K562 (cell line): ENCODE measurements around the gene HCFC1R1. TPM values are rescaled to one million over a fixed set of nuclear protein-coding genes. Genes with fewer than 3 reads are reported as not detected.

Source experiments
- ATF6 ChIP-seq: sonication (generic); formaldehyde crosslinking; IDR thresholded peaks from 2 replicates; pipeline ENCODE4 v1.4.0; 2020; ENCODE audit warnings: mild to moderate bottlenecking, missing genetic modification reagents
- ETV6 ChIP-seq, 3 experiments: fragments of 150-350 bp in 1 of 3; sonication (generic) in 1 of 3; formaldehyde crosslinking in 1 of 3; IDR thresholded peaks; 2 replicates each; pipeline versions ENCODE4 v1.6.1 to v1.8.0; 2014 to 2022; ENCODE audit warnings: borderline replicate concordance in 2 of 3, low read depth in 2 of 3, antibody characterized with exemption in 1 of 3, low read length in 1 of 3, mild to moderate bottlenecking in 1 of 3, missing genetic modification reagents in 1 of 3
- ID3 ChIP-seq, 2 experiments: fragments of 250-450 bp in 1 of 2; fragments of 450-650 bp in 1 of 2; sonication (Bioruptor Pico) in 1 of 2; IDR thresholded peaks; 2 replicates each; pipeline versions ENCODE4 v1.6.1 to v1.8.0; 2016 to 2021; ENCODE audit warnings: mild to moderate bottlenecking in 2 of 2, moderate library complexity in 2 of 2, missing compliant biosample characterization in 1 of 2, missing genetic modification characterization in 1 of 2
- LARP7 ChIP-seq: fragments of 450-650 bp; IDR thresholded peaks from 2 replicates; pipeline ENCODE4 v1.6.1; 2016
- SMARCB1 ChIP-seq: IDR thresholded peaks from 2 replicates; pipeline ENCODE4 v1.6.1; 2011; ENCODE audit warnings: improper control_type of control experiment, low read depth; ENCODE audit not compliant: insufficient read length
- SNRNP70 ChIP-seq: fragments of 200-400 bp; formaldehyde crosslinking; optimal IDR thresholded peaks from 2 replicates; pipeline ENCODE3; 2017; ENCODE audit warnings: low read depth, low read length
- SP1 ChIP-seq: sonication (generic); formaldehyde crosslinking; IDR thresholded peaks from 2 replicates; pipeline ENCODE4 v1.8.1; 2022; ENCODE audit warnings: mild to moderate bottlenecking, missing genetic modification reagents
- STAT5B ChIP-seq: fragments of 250-450 bp; sonication (Bioruptor Pico); IDR thresholded peaks from 2 replicates; pipeline ENCODE4 v1.8.0; 2021; ENCODE audit warnings: mild to moderate bottlenecking, inconsistent platforms
- THRB ChIP-seq: fragments of 450-650 bp; formaldehyde crosslinking; conservative IDR thresholded peaks from 2 replicates; pipeline ENCODE4 v1.4.0; 2022; ENCODE audit warnings: mild to moderate bottlenecking, missing genetic modification characterization
- XRCC3 ChIP-seq: fragments of 450-650 bp; IDR thresholded peaks from 2 replicates; pipeline ENCODE4 v1.6.1; 2017; ENCODE audit warnings: mild to moderate bottlenecking, moderate library complexity
- ZBTB1 ChIP-seq: sonication (generic); formaldehyde crosslinking; IDR thresholded peaks from 2 replicates; pipeline ENCODE4 v1.8.1; 2023; ENCODE audit warnings: missing genetic modification reagents, low read depth, mild to moderate bottlenecking, borderline replicate concordance
- ZBTB49 ChIP-seq: sonication (generic); formaldehyde crosslinking; IDR thresholded peaks from 2 replicates; pipeline ENCODE4 v1.8.0; 2022; ENCODE audit warnings: missing genetic modification reagents, mild to moderate bottlenecking, borderline replicate concordance
- ZFP30 ChIP-seq: fragments of 250-450 bp; sonication (Bioruptor Pico); IDR thresholded peaks from 2 replicates; pipeline ENCODE4 v1.8.0; 2022; ENCODE audit warnings: moderate library complexity, mild to moderate bottlenecking, inconsistent platforms, borderline replicate concordance
- ZNF780A ChIP-seq: fragments of 250-450 bp; sonication (Bioruptor Pico); IDR thresholded peaks from 2 replicates; pipeline ENCODE4 v1.5.0; 2021; ENCODE audit warnings: mild to moderate bottlenecking
- polyA plus RNA-seq, 8 experiments: library from polyadenylated mRNA; depleted of rRNA in 4 of 8; stranded (reverse) in 5 of 8; unstranded in 3 of 8; fragments of >200 nt; fragmentation: Nextera tagmentation in 2 of 8; fragmentation: Illumina TruSeq in 1 of 8; extraction: Ambion mirVana in 2 of 8; extraction: Trizol in 1 of 8; gene quantifications; 2 replicates each; pipeline versions ENCODE4 v1.2.1 to v1.2.3, GENCODE V29; 2011 to 2014; ENCODE audit warnings: inconsistent platforms in 1 of 8, missing spikeins in 1 of 8
- total RNA-seq, 7 experiments: library from RNA; depleted of rRNA in 6 of 7; stranded (reverse); fragments of >200 nt in 6 of 7; fragmentation: Illumina TruSeq in 2 of 7; extraction: Trizol in 2 of 7; gene quantifications; 2 replicates each; pipeline versions ENCODE4 v1.2.1 to v1.2.3, GENCODE V29; 2011 to 2021; ENCODE audit warnings: low replicate concordance in 1 of 7
- TF ChIP-seq, protein P1 (sequence below): sonication (generic); formaldehyde crosslinking; IDR thresholded peaks from 2 replicates; pipeline ENCODE4 v1.8.0; 2022; ENCODE audit warnings: missing genetic modification reagents, mild to moderate bottlenecking, moderate library complexity, borderline replicate concordance
- TF ChIP-seq, protein P2 (sequence below), 2 experiments: IDR thresholded peaks; 2 replicates each; pipeline ENCODE4 v1.6.1; 2011; ENCODE audit warnings: borderline replicate concordance in 1 of 2, control low read depth in 1 of 2, low read depth in 1 of 2, low read length in 1 of 2, mild to moderate bottlenecking in 1 of 2, mixed read lengths in 1 of 2, moderate library complexity in 1 of 2; ENCODE audit not compliant: insufficient read depth in 1 of 2, insufficient read length in 1 of 2, poor library complexity in 1 of 2, severe bottlenecking in 1 of 2; ENCODE audit errors: extremely low read depth in 1 of 2

Gene HCFC1R1
- total and polyA plus RNA-seq, 9 of the 15 experiments (the other 6 are each of a cell fraction or from before 2014, with no cell fraction given) = 2.2 to 29.0 (median 11.2) TPM

- TF ChIP-seq, protein P1, sequence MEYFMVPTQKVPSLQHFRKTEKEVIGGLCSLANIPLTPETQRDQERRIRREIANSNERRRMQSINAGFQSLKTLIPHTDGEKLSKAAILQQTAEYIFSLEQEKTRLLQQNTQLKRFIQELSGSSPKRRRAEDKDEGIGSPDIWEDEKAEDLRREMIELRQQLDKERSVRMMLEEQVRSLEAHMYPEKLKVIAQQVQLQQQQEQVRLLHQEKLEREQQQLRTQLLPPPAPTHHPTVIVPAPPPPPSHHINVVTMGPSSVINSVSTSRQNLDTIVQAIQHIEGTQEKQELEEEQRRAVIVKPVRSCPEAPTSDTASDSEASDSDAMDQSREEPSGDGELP = peak; percentile 54; the same call in 1 of the 2 replicates
- TF ChIP-seq ATF6 (CRISPR knock-in tag) (no peak), SMARCB1 (no peak), ZBTB1 (CRISPR knock-in tag) (peak; percentile 44; the same call in 1 of the 2 replicates), ZBTB49 (CRISPR knock-in tag) (no peak), STAT5B (CRISPR knock-in tag) (no peak), SP1 (CRISPR knock-in tag) (no peak), ID3 (CRISPR knock-in tag; IDR thresholded peaks at IDR 0.05) (no peak), ID3 (tag; IDR thresholded peaks at IDR 0.05) (peak; percentile 29; the same call in 1 of the 2 replicates), ETV6 (IDR thresholded peaks at IDR 0.05; ENCODE audit: borderline replicate concordance in 1 of 2, low read depth in 2 of 2, low read length in 1 of 2) (no peak), ETV6 (CRISPR knock-in tag; IDR thresholded peaks at IDR 0.05; ENCODE audit: borderline replicate concordance) (0 out of 2 replicates have a peak, but pooled peaks have one; percentile 63), ZFP30 (no peak), SNRNP70 (no peak), THRB (no peak), ZNF780A (CRISPR knock-in tag) (no peak), LARP7 (peak; percentile 18; the same call in 1 of the 2 replicates), XRCC3 (no peak)
- TF ChIP-seq, protein P2, sequence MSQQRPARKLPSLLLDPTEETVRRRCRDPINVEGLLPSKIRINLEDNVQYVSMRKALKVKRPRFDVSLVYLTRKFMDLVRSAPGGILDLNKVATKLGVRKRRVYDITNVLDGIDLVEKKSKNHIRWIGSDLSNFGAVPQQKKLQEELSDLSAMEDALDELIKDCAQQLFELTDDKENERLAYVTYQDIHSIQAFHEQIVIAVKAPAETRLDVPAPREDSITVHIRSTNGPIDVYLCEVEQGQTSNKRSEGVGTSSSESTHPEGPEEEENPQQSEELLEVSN (IDR thresholded peaks at IDR 0.05; ENCODE audit: borderline replicate concordance in 1 of 2, extremely low read depth in 1 of 2, insufficient read depth in 1 of 2, insufficient read length in 1 of 2, low read depth in 1 of 2, low read length in 1 of 2, poor library complexity in 1 of 2, severe bottlenecking in 1 of 2) = peak; percentile 50 to 63
Measured at GRCh38 chr16:2983706-2984136, 40.0 kb downstream of the HCFC1R1 start (continued).
